NCI-H748 (cell line): ENCODE data around the gene ANP32E.
"Not testable (repeated sequence)": the region's sequence is repeated elsewhere in the genome, so short reads cannot be mapped to it uniquely, and the experiment has no call there.

Experiments used
- DNase-seq: peaks from one replicate; lab custom pipeline; 2025; ENCODE audit not compliant: unreplicated experiment; lab: John Stamatoyannopoulos, UW

Gene ANP32E

GRCh38 chr1:150214099-150214756 lies 21.7 kb downstream of the ANP32E start:
- DNase-seq = not testable (repeated sequence)

- peak; percentile 98 for DNase-seq
Measured at GRCh38 chr1:150213170-150214098, 22.5 kb downstream of the ANP32E start.

DNA sequence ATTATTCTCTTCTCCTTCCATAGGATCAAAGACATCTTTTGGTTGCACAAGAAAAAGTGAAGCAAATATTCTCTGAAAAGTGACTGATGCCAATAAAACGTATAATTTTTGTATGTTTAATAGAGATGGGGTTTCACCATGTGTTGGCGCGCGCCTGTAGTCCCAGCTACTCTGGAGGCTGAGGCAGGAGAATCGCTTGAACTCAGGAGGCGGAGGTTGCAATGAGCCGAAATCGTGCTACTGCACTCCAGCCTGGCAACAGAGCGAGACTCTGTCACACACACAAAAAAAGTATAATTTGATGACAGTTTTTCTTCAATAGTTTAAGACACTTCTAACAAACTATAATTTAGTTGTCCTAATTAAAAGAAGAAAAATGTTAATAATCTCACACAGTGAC lies 23.8 kb downstream of the ANP32E start:
- DNase-seq = no peak

GRCh38 chr1:150210706-150211105 lies 25.2 kb downstream of the ANP32E start:
- DNase-seq = no peak

DNA sequence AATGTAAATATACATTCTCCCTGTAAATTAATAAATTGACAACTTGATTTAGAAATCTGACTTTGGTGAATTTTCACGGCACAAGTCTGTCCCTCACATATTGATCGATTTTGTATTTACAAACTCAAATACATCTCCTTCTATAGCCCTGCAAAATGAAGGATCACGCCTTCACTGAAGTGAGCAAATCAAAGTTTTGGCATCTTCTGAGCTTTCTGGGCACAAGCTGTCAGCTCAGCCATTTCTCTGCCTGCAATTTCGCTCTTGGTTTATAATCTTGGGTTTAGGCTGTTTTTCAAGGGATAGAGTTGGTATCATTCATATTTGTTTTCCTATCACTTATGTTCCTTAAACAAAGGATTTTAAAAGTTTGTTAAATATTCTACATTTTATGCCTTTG lies 25.8 kb downstream of the ANP32E start:
- DNase-seq = no peak

- not testable (repeated sequence) for DNase-seq
Measured at GRCh38 chr1:150208460-150208859, 27.5 kb downstream of the ANP32E start.

GRCh38 chr1:150207281-150207971 lies 28.5 kb downstream of the ANP32E start:
- no peak for DNase-seq

DNA sequence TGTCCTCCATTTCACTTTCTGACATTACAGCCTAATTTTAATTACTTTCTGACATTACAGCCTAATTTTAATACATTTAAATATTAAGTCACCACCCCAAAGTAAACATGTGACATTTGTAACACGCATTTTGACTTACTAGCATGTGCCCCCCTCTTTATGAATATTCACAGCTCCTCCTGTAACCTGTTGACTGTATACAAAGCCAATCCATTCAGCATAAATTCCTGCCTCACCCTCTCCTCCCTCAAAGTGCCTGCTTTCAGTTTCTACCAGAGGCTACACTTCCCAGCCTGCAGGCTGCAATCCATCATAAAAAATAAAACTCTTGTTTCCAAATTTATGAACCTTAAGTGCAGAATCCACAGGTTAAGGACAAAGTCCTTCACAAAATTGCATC lies 39.5 kb downstream of the ANP32E start:
- no peak for DNase-seq

DNA sequence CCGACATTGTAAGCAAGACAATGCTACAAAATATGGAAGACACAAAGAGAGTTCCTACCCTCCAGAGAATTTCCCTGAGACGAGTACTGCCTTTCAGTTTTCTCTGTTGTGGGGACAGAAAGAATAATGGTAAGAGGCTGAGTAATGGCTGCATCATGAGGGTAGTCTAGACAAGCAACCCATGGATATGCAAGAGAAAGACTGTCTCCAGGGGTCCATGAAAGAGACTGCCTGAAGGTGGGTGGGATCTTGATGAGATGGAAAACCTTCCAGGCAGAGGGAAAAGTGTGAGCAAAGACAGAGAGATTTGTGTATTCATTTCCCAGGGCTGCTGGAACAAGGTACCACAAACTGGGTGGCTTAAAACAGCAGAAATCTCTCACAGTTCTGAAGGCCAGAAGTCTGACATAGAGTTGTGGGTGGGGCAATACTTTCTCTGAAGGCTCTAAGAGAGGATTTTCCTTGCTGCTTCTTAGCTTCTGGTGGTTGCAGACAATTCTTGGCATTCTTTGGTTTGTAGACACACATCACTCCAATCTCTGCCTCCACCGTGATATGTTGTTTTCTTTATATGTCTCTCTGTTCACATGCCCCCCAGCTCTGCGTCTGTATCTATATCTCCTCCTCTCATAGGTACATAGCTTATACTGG lies 41.4 kb downstream of the ANP32E start:
- no peak for DNase-seq

DNA sequence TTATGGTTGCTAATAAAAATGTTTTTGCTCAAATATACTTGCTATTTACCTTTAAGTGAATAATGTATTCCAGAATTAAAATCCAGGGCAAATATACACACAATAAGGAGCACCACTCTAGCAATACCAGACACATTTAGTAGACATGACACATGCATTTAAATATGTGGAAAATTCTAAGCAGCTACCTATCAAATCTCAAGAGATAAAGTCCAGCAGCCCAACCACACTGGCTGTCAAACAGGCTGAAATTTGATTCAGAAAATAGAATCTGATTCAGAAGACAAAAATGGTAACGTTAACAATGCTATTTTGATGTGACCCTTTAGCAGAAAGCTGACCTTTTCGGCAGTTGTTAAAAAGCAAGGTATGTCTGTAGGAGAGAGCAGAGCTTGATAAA lies 43.9 kb downstream of the ANP32E start:
- no peak for DNase-seq

- no peak for DNase-seq
Measured at GRCh38 chr1:150187560-150187931, 48.4 kb downstream of the ANP32E start.

GRCh38 chr1:150186789-150187559 lies 48.9 kb downstream of the ANP32E start:
- DNase-seq = peak; percentile 55

- not testable (repeated sequence) for DNase-seq
Measured at GRCh38 chr1:150186438-150186788, 49.5 kb downstream of the ANP32E start.

GRCh38 chr1:150185481-150185880 lies 50.4 kb downstream of the ANP32E start:
- no peak for DNase-seq

DNA sequence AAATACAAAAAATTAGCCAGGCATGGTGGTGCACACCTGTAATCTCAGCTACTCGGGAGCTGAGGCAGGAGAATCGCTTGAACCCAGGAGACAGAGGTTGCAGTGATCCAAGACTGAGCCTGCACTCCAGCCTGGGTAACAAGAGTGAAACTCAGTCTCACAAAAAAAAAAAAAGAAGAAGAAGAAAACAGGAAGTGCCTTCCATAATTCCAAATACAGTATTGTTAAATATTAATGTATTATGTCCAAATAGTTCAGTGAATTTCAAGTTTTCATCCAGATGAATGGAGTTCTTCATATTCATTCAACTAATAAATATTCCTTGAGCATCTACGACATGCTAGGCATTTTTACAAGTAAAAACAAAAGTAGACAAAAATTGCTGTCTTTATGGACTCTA lies 52.9 kb downstream of the ANP32E start:
- DNase-seq = no peak

DNA sequence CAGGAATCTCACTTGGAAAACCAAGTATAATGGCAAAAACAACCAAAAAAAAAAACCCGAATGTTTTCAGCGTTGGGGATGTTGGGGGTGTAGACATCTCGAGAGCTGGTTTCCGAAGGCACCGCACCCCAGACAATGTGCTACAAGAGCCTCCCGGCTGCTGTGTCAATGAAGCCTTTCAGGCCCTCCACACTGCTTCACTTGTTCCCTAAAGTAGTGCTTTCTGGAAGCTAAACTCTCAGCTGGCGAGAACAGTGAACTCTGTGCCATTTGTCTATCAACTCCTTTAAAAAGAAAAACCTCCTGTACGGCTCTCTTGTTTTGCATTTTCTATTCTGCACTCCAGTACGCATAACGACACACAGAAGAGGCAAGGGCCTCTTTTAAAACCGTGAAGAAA lies 53.7 kb downstream of the ANP32E start:
- DNase-seq = no peak

- no peak for DNase-seq
Measured at GRCh38 chr1:150180474-150180873, 55.4 kb downstream of the ANP32E start.

GRCh38 chr1:150179867-150180266 lies 56.0 kb downstream of the ANP32E start:
- DNase-seq = no peak

DNA sequence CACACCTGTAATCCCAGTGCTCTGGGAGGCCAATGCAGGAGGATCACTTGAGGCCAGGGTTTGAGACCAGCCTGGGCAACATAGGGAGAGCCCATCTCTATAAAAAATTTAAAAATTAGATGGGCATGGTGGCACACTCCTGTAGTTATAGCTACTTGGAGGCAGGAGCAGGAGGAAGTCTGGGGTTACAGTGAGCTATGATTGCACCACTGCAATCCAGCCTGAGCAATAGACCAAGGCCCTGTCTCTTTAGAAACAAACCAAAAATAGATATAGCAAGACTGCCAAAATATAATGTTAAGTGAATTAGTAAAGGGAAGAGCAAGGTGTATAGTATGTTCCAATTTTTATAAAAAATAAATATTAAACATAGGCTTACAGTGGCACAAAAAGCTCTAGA lies 57.4 kb downstream of the ANP32E start:
- DNase-seq = no peak

DNA sequence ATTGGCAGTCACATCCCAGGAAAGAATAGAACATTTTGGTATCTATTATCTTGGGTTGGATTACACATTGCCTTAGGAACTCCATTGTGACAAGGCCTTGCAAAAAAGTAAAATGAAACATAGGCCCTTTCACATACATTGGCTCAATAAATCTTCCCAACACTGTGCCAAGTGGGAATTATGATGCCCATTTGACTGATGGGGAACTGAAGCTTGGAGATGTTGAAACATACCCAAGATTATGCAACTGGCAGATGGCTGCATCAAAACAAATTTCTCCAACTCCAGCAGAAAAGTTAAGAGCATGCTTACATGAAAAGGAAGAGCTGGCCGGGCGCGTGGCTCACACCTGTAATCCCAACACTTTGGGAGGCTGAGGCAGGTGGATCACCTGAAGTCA lies 59.3 kb downstream of the ANP32E start:
- DNase-seq = no peak

GRCh38 chr1:150173141-150173585 lies 62.7 kb downstream of the ANP32E start:
- no peak for DNase-seq
